GM19463 (cell line): ENCODE measurements around the gene TRPV4.
A peak's percentile ranks its signal among the peaks of the same experiment; 100 is the strongest.
"Not testable (repeated sequence)": the region's sequence is repeated elsewhere in the genome, so short reads cannot be mapped to it uniquely, and the experiment has no call there.

Experiments used
- ATAC-seq: cut with Tn5 transposase; IDR thresholded peaks from one replicate; pipeline ENCODE4 v1.9.1; 2021; ENCODE audit warnings: mild to moderate bottlenecking, moderate library complexity; ENCODE audit not compliant: unreplicated experiment

TRPV4 gene

GRCh38 chr12:109861689-109862314, 28.6 kb upstream of the TRPV4 start:
- no peak for ATAC-seq

GRCh38 chr12:109860977-109861376, 27.8 kb upstream of the TRPV4 start:
- ATAC-seq: no peak

- no peak for ATAC-seq
Observed at GRCh38 chr12:109858764-109859163, 25.6 kb upstream of the TRPV4 start.

- no peak for ATAC-seq
Observed at GRCh38 chr12:109857715-109858114, 24.5 kb upstream of the TRPV4 start.

GRCh38 chr12:109855377-109855776, 22.2 kb upstream of the TRPV4 start:
- no peak for ATAC-seq

- ATAC-seq: not testable (repeated sequence)
Observed at GRCh38 chr12:109850518-109850917, 17.3 kb upstream of the TRPV4 start.

- ATAC-seq: no peak
Observed at GRCh38 chr12:109847142-109847735, 14.0 kb upstream of the TRPV4 start.

- no peak for ATAC-seq
Observed at GRCh38 chr12:109845824-109846205, 12.6 kb upstream of the TRPV4 start.

GRCh38 chr12:109844983-109845823, 12.0 kb upstream of the TRPV4 start:
- peak; percentile 80 for ATAC-seq

GRCh38 chr12:109844091-109844490, 10.9 kb upstream of the TRPV4 start:
- no peak for ATAC-seq

- no peak for ATAC-seq
Observed at GRCh38 chr12:109842021-109842420, 8.8 kb upstream of the TRPV4 start.

- no peak for ATAC-seq
Observed at GRCh38 chr12:109841356-109841755, 8.2 kb upstream of the TRPV4 start.

GRCh38 chr12:109840305-109841074, 7.3 kb upstream of the TRPV4 start:
- no peak for ATAC-seq

GRCh38 chr12:109839444-109839843, 6.2 kb upstream of the TRPV4 start:
- ATAC-seq: no peak

GRCh38 chr12:109836916-109837315, 3.7 kb upstream of the TRPV4 start:
- no peak for ATAC-seq

GRCh38 chr12:109835827-109836226, 2.6 kb upstream of the TRPV4 start:
- no peak for ATAC-seq

- no peak for ATAC-seq
Observed at GRCh38 chr12:109832541-109833306, 474 bp downstream of the TRPV4 start.

GRCh38 chr12:109831929-109832328, 1.3 kb downstream of the TRPV4 start:
- ATAC-seq: no peak

GRCh38 chr12:109831365-109831764, 1.8 kb downstream of the TRPV4 start:
- ATAC-seq: no peak

- ATAC-seq: no peak
Observed at GRCh38 chr12:109830718-109831117, 2.5 kb downstream of the TRPV4 start.

- ATAC-seq: no peak
Observed at GRCh38 chr12:109830267-109830666, 2.9 kb downstream of the TRPV4 start.
